ENCODE measurements around the gene ABCC11.

DNA sequence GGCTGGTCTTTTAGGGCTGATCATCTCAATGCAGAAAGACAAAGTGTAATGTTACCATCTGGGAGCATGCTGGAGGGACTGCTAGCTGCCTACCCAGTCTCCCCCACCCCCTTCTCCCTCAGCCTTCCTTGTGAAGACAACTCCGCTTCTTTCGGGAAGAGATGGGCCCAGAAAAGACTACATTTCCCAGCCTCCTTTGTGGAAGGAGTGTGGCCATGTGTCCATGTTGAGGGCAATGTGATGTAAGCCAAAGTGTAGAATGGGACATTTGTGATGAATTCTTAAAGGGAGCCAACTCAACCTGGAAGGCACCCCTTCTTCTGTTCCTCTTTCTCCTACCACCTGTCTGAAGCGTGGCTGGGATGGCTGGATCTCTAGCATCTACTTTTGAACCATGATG, 107.8 kb downstream of the ABCC11 start:
- TF ChIP-seq, protein P1, sequence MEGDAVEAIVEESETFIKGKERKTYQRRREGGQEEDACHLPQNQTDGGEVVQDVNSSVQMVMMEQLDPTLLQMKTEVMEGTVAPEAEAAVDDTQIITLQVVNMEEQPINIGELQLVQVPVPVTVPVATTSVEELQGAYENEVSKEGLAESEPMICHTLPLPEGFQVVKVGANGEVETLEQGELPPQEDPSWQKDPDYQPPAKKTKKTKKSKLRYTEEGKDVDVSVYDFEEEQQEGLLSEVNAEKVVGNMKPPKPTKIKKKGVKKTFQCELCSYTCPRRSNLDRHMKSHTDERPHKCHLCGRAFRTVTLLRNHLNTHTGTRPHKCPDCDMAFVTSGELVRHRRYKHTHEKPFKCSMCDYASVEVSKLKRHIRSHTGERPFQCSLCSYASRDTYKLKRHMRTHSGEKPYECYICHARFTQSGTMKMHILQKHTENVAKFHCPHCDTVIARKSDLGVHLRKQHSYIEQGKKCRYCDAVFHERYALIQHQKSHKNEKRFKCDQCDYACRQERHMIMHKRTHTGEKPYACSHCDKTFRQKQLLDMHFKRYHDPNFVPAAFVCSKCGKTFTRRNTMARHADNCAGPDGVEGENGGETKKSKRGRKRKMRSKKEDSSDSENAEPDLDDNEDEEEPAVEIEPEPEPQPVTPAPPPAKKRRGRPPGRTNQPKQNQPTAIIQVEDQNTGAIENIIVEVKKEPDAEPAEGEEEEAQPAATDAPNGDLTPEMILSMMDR (IDR thresholded peaks at IDR 0.05; ENCODE audit: insufficient read depth, low read length, poor library complexity, severe bottlenecking) = no peak
- no peak for TF ChIP-seq EZH2phosphoT487 (conservative IDR thresholded peaks at IDR 0.05; ENCODE audit: low read length)

Data from SU-DHL-6 (cell line).